ENCODE data around the gene SCLY.
"Not testable (repeated sequence)": the region's sequence is repeated elsewhere in the genome, so short reads cannot be mapped to it uniquely, and the experiment has no call there.

Gene SCLY

DNA sequence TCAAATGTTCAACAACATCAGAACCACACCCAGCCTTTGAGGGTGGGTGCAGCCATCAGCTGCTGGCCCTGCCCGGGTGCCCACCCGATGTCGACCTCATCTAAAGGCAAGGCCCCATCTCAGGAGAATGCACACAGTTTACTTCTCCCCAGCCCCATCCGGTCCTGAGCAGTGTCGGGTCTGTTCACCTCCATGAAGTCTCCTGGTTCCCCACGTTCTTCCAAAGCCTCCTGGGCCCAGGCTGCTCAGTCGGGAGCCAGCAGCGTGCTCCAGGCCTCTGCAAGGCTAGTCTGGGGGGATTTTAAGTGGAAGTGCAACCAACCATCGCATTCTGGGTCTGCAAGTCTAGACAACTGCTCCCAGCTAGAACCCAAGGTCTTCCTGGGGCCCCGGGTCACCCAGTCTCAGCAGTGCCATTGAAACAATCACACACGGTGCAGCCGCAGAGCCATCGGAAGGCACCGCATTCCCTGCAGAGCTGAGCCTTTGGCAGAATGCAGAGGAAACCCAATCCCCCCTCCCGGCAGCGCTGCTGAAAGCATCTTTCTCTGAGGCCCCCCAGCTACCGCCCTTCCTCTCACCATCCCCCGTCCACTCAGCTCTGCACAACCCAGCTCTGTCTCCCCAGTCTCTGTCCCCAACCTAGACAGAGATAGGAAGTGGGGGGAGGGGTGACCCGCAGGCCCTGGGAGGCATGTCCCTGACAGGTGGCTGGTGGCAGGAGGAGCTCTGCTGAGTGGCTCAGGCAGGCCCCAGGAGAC lies 47.8 kb downstream of the SCLY start:
- no peak for DNase-seq (ENCODE audit: low read depth, low spot score)

DNA sequence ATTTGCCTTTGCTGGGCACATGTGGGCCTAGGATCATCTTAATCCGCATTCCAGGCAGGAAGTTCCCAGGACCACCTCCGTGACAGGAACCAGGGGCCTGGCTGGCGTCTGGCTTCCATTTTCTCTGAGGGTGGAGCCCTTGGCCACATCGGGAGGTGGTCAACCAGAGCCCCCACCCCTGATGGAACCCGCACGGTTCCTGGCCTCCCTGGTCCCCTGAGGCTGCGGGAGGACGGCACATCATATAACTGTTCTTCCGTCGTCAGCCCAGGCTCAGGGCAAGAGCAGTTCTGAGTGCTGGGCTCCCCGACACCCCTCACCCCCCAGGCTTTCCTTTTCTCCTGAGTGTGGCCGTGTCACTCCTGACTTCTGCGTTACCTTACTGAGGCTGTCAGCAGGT lies 52.8 kb downstream of the SCLY start:
- no peak for DNase-seq (ENCODE audit: low read depth, low spot score)

DNA sequence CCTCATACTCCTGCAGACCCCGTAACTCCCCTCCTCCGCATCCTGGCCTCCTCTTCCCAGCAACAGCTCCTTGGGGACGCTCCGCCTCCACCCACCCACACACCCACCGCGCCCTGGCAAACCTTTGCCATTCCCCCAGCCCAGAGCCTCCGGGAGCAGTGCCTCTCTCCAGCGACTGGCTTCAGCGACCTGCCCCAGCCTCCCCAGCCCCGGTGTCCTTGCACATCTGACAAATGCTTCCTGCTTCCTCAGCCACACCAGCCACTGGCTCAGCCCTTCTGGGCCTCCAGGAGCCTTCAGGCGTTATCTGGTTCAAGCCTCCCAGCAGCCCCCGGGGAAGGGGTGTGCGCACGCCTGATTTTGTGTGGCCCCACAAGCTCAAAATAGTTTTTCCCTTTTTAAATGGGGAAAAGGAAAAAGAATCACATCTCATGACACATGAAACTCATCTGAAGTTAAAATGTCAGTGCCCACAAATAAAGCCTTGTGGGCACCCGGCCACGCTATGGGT lies 53.6 kb downstream of the SCLY start:
- DNase-seq (ENCODE audit: low read depth, low spot score), result no peak

GRCh38 chr2:238114851-238115660 lies 54.3 kb downstream of the SCLY start:
- DNase-seq (ENCODE audit: low read depth, low spot score), result no peak

DNA sequence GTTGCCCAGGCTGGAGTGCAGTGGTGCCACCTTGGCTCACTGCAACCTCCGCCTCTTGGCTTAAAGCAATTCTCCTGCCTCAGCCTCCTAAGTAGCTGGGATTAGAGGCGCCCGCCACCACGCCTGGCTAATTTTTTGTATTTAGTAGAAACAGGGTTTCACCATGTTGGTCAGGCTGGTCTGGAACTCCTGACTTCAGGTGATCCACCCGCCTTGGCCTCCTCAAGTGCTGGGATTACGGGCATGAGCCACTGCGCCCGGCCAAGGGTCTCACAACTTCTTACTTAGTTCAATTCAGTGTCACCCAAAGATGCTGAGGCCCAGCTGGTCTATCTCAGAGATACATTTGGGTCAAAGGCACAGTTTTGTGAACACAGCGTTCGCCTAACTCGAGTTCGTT lies 54.9 kb downstream of the SCLY start:
- DNase-seq (ENCODE audit: low read depth, low spot score), result not testable (repeated sequence)

DNA sequence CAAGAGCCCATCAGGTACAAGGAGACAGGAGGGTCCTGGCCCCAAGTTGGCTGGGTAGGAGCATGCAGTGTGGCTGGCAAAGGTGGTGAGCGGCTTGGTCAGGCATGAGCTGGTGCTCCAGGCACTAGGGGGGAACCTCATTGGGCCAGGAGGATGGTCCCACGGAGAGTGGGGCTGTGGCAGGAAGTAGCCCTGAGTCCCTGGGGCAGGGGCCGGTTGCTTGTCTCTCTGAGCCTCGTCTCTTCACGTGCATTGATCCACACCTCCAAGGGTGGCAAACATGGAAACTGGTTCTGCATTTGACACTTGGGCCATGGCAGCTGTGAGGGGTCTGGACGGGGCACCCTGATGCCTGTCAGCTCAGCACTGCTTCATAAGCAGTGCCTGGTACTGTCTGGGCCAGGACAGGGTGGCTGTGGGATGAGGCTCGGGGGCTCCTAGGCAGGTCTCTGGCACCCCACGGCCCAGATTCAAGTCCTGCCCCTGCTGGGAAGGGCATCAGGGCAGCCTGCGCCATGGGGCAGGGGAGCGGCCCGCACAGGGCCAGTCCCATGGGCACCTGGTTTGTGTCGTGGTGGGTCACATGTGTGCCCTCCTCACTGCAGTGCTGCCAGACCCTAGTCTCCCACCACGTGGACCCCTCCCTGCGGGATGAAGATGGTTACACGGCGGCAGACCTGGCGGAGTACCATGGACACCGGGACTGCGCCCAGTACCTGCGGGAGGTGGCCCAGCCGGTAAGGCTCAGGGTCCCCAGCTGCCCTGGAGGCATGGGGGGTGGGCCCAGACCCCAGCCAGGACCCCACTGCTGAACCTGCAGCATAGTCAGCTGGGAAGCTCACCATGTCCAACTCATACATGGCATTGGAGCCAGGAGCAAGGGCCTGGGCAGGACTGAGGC lies 55.7 kb downstream of the SCLY start:
- DNase-seq (ENCODE audit: low read depth, low spot score), result no peak

- DNase-seq (ENCODE audit: low read depth, low spot score), result no peak
Measured at GRCh38 chr2:238117199-238118154, 56.7 kb downstream of the SCLY start.

GRCh38 chr2:238119756-238120462 lies 59.1 kb downstream of the SCLY start:
- DNase-seq (ENCODE audit: low read depth, low spot score), result no peak

DNA sequence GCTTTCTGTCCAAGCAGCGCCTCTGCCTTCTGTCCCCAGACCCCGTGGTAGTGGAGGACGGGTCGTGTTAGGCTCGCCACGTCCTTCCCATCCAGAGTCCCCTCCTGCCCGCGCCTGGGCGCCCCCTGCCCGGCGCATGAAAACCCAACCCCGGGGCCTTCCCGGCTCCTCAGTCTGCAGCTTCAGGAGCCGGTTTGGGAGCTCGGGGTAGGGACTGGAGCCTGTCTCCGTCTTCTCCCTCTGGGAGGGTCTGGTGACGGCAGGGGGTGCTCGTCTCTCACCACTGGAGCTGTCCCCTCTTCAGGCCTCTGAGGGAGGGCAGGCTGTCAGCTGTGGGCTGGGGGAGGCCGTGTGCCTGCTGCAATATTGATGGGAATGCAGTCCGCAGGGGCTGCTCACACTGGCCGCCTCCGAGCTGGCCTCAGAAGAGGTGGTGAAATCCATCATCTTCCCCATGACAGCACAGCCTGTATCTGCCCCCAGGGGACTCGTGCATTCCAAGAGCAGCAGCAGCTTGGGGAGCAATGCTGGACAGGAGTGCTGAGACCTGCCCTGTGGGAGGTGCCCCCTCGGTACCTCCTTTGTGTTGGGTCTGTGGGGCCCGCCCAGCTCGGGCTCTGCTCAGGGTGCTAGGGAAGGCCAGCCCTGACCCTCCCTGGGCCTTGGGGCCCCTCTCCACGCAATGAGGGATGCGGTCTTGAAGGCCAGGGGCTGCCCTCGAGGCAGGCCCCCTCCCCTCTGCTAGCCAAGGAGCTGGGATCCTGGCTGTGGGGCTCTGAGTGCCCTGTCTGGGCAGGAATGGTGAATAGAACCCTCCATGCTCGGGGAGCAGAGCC lies 59.9 kb downstream of the SCLY start:
- no peak for DNase-seq (ENCODE audit: low read depth, low spot score)

- DNase-seq (ENCODE audit: low read depth, low spot score), result no peak
Measured at GRCh38 chr2:238121511-238122286, 60.9 kb downstream of the SCLY start.

GRCh38 chr2:238122287-238123217 lies 61.8 kb downstream of the SCLY start:
- DNase-seq (ENCODE audit: low read depth, low spot score), result no peak

- DNase-seq (ENCODE audit: low read depth, low spot score), result no peak
Measured at GRCh38 chr2:238123218-238123971, 62.6 kb downstream of the SCLY start.

GRCh38 chr2:238123991-238124470 lies 63.2 kb downstream of the SCLY start:
- DNase-seq (ENCODE audit: low read depth, low spot score), result no peak

DNA sequence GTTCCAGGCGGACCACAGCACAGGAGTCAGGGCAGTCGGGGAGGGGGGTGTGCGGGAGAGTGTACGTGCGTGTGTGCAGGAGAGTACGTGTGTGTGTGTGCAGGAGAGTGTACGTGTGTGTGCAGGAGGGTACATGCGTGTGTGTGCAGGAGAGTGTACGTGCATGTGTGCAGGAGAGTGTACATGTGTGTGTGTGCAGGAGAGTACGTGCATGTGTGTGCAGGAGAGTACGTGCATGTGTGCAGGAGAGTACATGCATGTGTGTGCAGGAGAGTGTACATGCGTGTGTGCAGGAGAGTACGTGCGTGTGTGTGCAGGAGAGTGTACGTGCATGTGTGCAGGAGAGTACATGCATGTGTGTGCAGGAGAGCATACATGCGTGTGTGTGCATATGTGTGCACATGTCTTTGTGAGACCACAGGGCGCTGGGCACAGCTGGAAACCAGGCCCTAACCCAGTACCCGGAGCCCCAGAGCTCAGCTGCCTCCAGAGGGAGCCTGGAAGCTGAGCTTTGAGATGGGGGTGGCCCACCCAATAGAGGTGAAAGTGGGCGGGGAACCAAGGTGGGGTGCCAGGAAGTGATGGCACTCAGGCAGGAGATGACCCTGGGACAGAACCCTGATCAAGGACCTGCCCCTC lies 63.8 kb downstream of the SCLY start:
- no peak for DNase-seq (ENCODE audit: low read depth, low spot score)

DNA sequence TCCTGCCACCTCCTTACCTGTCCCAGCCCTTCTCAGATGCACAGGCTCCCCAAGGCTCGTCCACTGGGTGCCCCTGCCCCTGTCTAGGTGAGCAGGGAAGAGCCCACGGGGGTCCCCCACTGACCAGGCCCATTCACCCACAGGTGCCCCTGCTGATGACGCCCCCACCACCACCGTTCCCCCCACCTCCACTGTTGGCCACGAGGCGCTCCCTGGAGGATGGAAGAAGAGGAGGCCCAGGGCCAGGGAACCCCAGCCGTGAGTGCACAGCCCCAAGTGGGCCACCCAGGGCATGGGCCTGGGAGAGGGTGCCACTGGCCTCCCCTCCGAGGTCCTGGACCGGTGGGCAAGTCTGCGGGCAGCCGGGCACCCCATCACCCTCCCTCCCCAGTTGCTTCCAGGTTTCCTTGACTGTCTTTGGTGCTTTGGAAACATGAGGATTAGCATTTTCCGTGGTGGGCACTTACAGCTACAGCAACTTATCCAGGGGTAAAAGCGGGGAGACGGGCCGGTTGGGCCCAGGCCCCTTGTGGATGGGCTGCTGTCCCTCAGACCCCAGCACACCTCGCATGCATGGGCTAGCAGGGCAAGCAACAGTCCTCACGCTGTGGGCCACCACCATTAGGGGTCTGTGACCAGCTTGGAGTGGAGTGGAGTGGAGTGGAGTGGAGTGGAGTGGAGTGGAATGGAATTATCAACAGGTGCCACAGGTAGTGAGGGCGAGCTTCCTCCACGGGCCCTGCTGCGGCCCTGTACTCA lies 64.5 kb downstream of the SCLY start:
- no peak for DNase-seq (ENCODE audit: low read depth, low spot score)
